ENCODE measurements around the gene CRYBA4.

CRYBA4 gene

DNA sequence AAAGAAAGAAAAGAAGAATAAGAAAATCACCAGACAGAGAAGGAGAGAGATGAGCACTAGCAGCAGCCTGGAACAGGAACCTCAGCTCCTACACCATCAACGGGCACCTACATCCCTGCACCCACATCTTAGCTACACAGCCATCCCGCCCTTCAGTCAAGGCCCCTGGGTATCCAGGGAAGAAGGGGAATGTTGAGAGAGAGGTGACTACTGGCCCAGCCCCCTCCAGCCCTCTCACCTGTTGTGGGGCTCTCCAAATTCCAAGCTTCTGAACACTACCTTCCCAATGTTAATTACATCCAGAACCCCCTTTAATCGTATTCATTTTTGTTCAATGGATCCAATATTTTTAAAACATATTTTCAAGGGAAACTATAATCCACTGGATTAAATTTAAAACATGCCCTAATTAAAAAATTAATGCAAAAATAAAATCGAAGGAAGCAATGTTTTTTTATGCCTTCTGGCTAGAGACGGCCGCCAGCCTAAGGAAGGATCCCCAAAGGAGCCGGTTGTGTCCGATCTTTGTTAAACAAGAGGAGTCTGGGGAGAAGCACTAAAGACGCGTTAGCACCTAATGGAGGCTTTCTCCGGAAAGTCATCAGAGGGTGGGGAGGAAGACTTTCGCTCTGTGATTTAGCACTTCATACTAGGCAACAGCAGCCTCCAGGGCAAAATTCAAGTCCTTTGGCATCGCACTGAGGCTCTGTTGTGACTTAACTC lies 41.4 kb upstream of the CRYBA4 start:
- no peak for DNase-seq (ENCODE audit: insufficient read length, low spot score)
- TF ChIP-seq, protein P1, sequence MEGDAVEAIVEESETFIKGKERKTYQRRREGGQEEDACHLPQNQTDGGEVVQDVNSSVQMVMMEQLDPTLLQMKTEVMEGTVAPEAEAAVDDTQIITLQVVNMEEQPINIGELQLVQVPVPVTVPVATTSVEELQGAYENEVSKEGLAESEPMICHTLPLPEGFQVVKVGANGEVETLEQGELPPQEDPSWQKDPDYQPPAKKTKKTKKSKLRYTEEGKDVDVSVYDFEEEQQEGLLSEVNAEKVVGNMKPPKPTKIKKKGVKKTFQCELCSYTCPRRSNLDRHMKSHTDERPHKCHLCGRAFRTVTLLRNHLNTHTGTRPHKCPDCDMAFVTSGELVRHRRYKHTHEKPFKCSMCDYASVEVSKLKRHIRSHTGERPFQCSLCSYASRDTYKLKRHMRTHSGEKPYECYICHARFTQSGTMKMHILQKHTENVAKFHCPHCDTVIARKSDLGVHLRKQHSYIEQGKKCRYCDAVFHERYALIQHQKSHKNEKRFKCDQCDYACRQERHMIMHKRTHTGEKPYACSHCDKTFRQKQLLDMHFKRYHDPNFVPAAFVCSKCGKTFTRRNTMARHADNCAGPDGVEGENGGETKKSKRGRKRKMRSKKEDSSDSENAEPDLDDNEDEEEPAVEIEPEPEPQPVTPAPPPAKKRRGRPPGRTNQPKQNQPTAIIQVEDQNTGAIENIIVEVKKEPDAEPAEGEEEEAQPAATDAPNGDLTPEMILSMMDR (IDR thresholded peaks at IDR 0.05; ENCODE audit: insufficient read depth, missing control alignments), result no peak
- no peak for FAIRE-seq

DNA sequence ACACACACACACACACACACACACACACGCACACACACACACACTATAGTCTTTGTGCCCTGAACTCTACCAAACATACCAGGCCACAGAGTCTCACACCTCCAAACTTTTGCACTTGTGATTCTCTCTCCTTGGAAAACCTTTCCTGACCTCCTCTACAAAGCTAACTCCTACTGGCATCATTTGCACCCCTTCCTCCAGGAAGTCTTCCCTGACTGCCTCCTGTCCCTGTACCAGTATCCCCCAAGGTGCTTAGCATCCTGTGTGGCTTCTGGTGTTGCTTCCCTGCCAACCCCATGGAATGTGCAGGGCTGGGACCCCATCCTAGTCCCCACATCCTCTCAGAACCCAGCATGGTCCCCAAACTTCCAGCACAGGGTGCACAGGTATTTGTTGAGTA lies 40.7 kb upstream of the CRYBA4 start:
- no peak for DNase-seq (ENCODE audit: insufficient read length, low spot score)
- TF ChIP-seq, protein P1 (IDR thresholded peaks at IDR 0.05; ENCODE audit: insufficient read depth, missing control alignments), result no peak
- no peak for FAIRE-seq

DNA sequence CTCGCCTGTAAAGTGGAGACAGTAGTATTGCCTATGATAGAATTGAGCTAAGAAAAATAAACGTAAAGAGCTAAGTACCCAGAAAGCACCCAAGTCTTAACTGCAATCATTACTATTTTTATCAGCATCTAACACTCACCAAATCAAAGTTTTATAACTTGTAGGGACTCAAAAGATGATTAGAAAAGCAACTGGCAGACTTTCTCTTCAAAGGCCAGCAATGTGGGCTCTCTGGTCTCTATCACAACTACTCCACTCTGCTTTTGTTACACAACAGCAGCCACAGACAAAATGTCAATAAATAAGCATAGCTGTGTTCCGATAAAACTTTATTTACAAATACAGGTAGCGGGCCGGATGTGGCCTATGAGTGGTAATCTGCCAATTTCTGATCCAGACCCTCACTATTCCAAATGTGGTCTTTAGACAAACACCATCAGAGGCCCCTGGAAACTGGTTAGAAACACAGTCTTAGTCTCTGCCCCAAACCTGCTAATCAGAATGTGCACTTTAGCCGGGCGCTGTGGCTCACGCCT lies 40.1 kb upstream of the CRYBA4 start:
- FAIRE-seq, result no peak
- TF ChIP-seq, protein P1 (IDR thresholded peaks at IDR 0.05; ENCODE audit: insufficient read depth, missing control alignments), result no peak
- no peak for DNase-seq (ENCODE audit: insufficient read length, low spot score)

DNA sequence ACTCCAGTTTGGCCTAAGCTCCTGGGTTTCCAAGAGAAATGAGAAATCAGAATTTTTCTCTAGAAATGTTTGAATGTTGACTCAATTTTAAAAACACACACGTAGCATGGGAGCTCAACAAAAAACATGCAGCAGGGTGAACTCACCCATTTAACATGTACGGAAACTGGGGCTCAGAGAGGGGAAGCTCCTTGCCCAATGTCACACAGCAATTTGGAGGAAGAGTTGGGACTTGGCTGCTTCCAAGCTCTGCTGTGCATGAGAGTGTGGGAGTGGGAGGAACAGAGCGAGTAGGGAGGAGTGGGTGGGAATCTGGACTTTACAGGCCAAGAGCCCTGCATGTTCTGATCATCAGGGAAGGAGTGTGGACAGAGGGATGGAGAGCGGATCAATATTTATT lies 37.8 kb upstream of the CRYBA4 start:
- FAIRE-seq, result no peak
- TF ChIP-seq, protein P1 (IDR thresholded peaks at IDR 0.05; ENCODE audit: insufficient read depth, missing control alignments), result no peak
- DNase-seq (ENCODE audit: insufficient read length, low spot score), result no peak

DNA sequence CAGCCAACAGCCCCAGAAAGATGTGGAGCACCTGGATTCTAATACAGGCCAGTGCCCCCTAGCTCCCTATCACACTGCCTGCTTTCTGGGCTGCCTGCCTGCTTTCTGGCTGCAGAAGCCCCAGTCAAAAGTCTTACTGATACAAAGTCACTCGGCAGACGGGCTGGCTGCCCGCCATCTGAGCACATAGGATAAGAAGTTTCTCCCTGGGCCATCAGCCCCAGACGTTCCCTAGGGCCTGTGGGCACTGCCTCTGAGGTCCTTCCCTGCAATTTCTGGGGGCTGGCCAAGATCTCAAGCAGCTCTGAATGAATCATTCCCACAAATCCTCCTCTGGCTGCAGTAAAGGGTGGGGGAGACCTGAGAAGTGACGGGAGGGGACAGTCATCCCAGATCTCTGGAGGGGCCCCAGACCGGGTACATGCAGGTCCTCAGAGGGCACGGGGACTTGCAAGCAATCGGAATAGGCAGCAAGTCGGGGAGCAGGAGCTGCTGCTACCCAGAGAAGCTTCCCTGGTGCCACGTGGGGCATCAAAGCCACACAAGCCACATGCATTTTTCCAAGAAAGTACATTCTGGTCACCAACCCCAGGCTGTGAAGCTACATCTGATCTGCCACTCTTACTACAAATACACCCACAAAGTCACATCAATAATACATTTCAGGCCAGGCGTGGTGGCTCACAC lies 36.5 kb upstream of the CRYBA4 start:
- FAIRE-seq, result no peak
- TF ChIP-seq, protein P1 (IDR thresholded peaks at IDR 0.05; ENCODE audit: insufficient read depth, missing control alignments), result no peak

DNA sequence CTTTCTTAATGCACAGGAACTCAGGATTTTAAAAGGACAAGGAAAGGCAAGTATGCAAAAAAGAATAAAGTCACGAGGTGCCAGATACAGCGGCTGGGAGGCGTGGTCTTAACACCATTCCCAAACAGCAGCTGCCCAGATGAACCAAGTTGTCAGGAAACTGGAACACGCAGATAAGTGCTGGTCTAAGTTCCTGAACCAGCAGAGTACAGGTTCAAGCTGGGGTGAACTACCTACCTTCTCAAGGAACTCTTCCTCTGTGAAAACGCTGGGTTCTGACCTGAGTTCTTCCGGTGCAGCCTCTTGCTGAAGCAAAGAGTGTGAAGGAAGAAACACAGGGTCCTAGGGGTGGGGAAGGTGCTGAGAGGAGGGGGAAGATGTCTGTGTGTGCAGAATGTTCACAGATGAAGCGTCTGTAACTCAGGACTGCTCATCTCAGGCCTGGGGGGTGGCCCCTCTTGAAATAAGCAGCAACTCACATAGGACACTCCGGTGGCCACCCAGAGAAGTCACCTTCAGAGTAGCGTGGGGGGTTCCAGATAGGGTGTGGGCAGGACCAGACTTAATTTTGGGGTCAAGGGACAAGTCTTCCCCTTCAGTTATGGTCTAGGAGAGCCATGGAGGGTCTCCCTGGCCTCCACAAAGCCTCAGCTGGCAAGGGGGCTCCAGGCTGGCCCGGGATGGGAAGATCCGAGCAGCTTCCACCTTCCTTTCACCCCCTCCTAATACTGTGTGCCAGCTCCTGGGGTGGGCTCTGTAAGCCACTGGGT lies 35.0 kb upstream of the CRYBA4 start:
- no peak for FAIRE-seq
- TF ChIP-seq, protein P1 (IDR thresholded peaks at IDR 0.05; ENCODE audit: insufficient read depth, missing control alignments), result no peak
- DNase-seq (ENCODE audit: insufficient read length, low spot score), result no peak

More for the DNA sequence above, 36.5 kb upstream of the CRYBA4 start:
- no peak for DNase-seq (ENCODE audit: insufficient read length, low spot score)

All from D721Med (cell line).